Activated CD8-positive, alpha-beta memory T cell treated with anti-CD3 and anti-CD28 coated beads for 1 hour (primary cell): ENCODE data around the gene ZNF664.

ENCODE experiments used
- DNase-seq, 2 donors: peaks; one replicate each; pipeline ENCODE4 v3.0.0-alpha.2; 2020; ENCODE audit warnings: low read depth in 1 of 2; ENCODE audit errors: extremely low read depth in 1 of 2

Gene ZNF664

DNA sequence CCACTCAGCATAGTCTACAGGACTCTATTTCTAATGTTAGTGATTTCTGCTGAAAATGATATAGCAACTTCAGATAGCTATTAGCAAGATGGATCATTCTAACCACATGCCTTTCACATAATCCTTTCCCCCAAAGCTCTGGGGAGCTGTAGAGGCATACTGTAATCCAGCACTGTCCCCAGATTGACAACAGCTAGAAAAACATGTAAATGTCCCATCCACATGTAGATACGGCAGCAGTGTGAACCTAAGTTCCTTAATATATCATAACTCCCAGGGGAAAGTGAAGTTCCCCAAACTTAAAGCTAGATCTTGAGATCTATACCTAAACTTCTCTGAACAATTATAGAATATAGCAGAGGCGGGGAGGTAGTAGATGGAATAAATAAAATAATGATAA lies 14.0 kb downstream of the ZNF664 start:
- DNase-seq = no peak

DNA sequence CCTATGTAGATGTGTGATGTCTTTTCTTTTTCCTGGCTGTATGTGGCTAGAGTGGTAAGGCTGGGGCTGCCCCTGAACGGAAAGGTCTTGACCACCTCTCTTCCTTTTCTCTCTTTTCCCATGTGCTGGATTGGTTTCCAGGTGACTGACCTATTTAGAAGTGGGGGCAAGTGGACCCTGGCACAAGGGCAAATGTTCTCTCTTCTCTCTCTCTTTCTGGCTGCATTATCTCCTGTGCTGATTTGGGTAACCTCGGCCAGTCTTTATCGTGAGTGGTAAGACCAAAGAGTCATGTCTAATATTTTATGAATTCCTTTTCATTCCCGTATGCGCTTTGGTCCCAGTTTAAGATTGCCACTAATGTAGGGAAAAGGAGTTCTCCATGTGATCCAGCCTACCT lies 16.2 kb downstream of the ZNF664 start:
- no peak for DNase-seq

DNA sequence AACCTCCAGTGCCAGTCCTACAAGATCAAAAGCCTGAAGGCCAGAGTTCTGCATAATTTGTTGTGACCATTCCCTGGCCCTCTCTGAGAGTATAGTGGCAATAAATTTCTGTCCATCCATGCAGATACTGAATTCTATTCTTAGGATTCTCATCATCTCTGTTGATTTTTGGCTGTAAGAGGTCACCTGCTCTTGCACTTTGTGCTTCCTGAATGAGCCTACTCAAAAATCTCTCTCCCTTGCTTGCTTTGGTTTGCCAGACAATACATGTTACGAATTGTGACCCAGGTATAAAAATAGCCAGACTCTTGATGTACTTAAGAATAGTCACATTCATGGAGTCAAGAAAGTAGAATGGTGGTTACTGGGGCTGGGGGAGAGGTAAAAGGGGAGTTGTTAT lies 16.7 kb downstream of the ZNF664 start:
- no peak for DNase-seq

GRCh38 chr12:123990511-123990910 lies 17.5 kb downstream of the ZNF664 start:
- DNase-seq = no peak

DNA sequence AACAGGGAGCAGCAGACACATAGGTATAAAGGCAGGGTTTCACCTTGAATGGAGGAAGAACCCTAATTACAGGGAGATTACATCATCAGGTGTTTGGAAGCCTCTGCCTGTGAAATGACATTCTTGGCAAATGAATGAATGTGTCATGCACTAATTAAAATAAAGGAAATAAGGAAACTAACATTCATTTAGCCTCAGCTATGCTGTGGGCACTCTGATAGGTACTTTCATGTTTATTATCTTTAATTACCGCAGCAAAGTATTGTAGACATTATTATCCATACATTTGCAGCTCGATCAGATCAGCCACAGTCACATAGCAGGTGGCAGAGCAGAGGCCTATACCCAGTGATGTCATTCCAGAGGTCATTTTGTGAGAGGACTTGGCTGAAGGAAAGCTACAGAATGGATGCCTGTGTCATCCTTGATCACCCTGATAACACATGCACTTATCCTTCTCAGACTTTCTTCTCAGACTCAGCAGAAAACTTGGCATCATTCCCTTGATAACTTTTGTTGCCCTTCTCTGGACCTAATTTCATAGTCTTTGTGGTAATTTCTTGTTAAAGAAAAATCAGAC lies 18.4 kb downstream of the ZNF664 start:
- no peak for DNase-seq

GRCh38 chr12:123992118-123992825 lies 19.3 kb downstream of the ZNF664 start:
- no peak for DNase-seq

DNA sequence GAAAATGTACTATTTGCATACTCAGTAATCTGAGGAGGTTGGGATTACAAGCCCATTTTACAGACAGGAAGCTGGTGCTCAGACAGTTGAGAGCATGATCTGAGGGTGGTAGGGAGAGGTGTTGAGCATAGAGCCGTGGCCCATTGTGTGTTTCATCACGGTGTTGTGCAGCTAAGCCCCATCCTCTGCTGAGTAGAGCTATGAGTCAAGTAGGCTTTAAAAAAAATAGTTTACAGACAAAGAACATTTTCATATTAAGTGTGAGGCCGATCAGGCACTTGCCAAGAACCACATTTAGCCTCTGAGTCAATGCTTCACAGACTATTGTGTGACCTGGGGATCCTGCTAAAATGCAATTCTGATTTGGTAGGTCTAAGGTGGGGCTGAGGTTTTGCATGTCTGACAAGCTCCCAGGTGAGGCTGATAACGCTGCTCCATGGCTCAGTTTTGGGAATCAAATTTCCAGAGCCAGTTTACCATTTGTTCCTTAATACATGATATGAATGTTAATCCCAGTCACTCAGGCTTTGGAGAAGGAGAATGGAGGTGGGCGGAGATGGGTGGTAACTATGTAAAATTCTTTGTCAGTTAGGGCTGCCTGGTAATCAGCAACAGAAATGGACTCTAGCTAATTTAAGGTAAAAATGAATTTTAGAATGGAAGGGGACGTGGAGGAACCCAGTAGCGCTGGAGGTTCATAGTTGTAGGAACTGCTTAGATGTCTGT lies 22.2 kb downstream of the ZNF664 start:
- no peak for DNase-seq

DNA sequence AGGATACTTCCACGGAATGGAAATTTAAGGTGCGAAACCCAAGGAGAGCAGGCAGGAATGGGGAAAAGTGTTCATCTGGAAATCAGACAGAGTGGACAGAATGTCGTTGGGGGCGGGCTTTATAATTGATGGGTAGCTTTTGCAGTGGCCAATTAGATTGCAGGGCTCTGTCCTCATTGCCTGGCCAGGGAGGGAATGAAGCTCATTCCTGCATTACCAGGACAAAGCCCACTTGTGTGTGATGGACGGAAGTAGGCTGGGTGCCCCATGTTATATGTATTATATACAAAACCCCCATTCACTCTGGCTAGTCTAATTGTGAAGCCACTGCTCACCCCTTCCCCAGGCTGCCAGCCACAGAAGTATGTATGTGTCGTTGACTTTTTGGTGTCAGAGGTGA lies 23.6 kb downstream of the ZNF664 start:
- DNase-seq = no peak

DNA sequence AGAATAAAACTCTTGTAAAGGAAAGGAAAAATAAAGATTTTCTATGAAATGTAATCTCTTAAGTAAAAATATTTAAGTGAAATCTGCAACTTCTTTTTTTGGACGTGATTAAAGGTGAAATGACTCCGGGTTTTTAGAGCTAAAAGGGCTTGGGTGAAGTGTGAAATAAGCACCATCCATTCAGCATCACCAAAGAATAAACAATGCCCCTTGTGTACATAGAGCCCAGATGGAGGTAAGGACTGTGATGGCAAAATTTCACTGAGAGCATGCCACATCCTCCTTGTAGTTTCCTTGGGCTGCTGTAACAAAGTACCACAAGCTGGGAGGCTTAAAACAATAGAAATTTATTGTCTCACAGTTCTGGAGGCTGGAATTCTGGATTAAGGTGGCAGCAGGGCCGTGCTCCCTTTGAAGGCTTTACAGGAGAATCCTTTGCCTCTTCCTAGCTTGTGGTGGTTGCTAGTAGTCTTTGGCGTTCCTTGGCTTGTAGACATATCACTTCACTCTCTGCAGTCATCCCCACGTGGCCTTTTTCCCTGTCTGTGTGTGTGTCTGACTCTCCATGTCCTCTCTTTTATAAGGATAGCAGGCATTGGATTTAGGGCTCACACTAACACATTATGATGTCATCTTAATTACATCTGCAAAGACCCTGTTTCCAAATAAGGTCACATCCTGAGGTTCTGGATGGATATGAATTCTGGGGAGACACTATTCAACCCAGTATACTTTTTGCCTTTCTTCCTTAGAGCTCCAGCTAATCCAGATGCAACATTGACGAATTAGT lies 24.2 kb downstream of the ZNF664 start:
- no peak for DNase-seq

DNA sequence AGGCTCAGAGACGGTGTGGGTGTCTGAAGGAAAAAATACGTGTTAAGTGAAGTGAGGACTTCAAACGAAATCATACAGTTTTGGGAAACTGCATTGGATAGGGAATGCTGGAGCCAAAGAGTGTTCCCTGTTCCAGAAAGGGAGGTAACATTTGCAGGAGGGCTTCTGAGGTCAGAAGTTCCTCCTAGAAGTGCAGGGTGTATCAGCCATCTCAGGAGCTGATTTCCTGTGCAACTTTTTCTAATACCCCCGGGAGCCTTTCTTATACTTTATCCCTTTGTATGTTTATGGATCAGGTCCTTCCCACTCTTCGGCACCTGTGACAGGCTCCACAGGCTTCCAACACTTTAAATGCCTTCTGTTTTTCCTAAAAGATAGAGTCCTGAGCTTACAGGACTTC lies 24.9 kb downstream of the ZNF664 start:
- no peak for DNase-seq

DNA sequence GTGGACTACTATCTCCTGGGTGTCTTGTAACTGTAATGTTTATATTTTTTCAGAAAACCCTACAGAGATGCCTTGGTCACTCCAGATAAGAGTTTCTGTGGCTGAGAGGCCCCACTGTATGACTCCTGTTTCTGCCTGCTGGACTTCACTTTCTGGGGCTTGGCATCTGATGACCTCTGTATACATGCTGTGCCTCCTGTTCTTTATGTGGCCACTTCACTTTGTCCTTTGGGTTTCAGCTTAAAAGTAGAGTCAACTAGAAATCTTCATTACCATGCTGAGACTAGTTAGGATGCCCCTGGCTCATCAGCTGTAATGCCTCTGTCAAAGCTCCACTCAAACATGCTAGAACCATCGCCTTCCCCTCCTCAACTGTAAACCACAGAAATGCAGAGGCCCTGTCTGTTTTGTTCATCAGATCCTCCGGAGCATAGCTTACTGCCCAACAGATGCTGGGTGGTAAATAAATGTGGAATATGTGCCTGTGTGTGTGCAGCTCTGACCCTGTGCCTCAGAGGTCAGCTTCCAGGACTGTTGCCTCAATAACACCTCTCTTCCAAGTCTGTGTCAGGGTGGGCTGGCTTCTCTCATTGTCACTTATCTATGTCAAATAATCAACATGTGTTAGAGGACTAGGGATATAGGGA lies 25.5 kb downstream of the ZNF664 start:
- DNase-seq = no peak

- no peak for DNase-seq
Observed at GRCh38 chr12:123998991-123999359, 26.0 kb downstream of the ZNF664 start.

DNA sequence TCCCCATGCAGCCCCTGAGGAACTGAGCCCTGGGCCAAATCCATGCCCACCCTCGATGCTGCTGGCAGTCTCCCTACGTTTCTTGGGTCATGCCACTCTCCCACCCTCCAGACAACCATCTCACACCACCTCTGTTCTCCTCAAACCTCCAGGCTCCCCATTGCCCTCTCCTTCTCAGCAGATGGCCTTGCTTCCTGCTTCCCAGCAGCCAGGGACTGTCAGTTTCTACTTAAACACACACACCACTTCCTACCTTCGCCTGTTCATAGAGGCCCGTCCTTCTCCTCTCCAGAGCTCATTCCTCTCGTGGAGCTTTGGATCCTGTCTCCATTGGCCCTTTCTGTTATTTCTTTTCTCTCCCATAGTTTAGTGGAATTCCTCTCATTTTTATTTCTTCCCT lies 27.1 kb downstream of the ZNF664 start:
- DNase-seq = no peak

- DNase-seq = no peak
Observed at GRCh38 chr12:124001343-124001742, 28.3 kb downstream of the ZNF664 start.

GRCh38 chr12:124002021-124002644 lies 29.1 kb downstream of the ZNF664 start:
- no peak for DNase-seq

DNA sequence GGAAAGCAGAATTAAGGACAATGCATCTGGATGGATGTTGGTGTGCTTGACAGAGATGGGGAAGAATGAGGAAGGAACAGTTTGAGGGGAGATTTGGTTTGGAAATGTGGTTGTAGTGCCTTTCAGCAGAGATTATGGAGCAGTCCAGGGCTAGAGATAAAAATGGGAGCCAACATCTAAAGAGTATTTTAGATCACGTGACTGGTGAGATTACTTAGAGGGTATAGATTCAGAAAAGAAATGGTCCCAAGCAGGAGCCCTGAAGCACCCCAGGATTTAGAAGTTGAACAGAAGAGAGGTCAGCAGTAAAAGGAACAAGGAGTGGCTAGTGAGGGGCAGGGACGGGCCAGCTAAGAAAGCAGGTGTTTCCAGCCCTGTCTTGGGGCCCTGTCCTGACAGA lies 29.6 kb downstream of the ZNF664 start:
- DNase-seq = no peak

DNA sequence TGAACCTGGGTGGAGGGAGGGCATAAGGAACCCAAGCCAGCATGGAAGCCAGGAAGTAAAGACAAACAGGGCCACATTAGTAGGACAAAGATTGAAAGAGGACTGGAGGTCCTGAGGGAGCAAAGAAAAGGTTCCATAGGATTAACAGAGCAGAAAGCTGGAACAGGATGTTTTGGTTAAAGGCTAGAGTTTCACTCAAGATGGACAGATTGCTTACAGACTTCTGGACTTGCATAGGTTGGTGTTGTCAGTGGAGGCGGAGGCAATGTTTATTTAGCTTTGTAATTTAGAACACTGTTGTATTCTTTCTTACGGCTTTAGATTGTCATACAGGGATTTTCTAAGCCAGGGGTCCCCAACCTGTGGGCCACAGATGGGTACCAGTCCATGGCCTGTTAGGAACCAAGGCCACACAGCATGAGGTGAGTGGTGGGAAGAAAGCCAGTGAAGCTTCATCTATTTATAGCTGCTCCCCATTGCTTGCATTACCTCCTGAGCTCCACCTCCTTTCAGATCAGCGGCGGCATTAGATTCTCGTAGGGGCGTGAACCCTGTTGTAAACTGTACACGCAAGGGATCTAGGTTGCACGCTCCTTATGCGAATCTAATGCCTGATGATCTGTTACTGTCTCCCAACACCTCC lies 31.3 kb downstream of the ZNF664 start:
- no peak for DNase-seq

DNA sequence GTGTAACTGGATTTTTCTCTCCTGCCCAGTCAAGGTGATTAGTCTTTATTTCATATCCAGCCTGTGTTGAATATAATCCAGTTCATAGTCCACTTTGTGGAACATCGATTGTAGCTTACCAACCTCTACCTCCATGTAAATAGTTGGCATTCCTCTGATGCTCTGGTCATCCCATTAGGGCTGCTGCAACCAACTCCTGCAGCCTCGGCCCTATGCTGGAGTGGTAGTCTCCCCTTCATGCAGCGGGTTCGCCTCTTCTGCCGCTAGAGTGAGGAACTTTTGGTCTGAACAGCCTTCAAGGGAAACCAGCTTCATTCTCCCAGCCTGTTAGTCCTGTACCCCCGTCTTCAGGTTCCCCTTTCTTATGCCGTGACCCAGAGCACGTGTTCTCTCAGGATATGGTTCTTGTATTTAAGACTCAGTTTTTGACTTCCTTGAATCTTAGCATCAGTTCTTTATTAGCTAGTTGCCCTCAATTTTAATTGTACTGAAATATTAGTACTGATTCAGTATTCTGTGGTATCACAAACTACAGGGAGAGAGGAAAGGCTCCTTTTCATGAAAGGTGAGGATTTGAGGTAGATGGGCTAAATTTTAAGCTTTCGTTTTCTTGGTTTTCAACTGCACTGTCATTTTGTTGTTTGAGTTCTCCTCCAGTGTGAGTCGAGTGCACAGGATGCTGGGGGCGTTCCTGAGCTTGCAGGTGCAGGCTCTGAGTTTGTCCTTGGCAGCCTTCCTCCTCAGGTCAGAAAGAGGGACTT lies 33.2 kb downstream of the ZNF664 start:
- no peak for DNase-seq
